AG10803 (cell line): Measurements from ENCODE around the gene DEAF1.

Source experiments
- DNase-seq: peaks from one replicate; pipeline ENCODE4 v3.0.0; 2010; ENCODE audit warnings: low read depth
- H3K4me3 ChIP-seq: 2 replicates; pipeline ENCODE4 v1.5.1; 2011; ENCODE audit warnings: mild to moderate bottlenecking, low read length, control low read depth
- TF ChIP-seq, protein P1 (sequence below): conservative IDR thresholded peaks from 2 replicates; pipeline ENCODE4 v1.5.1; 2011; ENCODE audit warnings: mild to moderate bottlenecking, low read length, control low read depth, inconsistent platforms

DEAF1 gene

GRCh38 chr11:702462-703461 is 7.7 kb upstream of the DEAF1 start:
- H3K4me3 ChIP-seq = no peak overlapping the region
- DNase-seq = no peak
- TF ChIP-seq, protein P1, sequence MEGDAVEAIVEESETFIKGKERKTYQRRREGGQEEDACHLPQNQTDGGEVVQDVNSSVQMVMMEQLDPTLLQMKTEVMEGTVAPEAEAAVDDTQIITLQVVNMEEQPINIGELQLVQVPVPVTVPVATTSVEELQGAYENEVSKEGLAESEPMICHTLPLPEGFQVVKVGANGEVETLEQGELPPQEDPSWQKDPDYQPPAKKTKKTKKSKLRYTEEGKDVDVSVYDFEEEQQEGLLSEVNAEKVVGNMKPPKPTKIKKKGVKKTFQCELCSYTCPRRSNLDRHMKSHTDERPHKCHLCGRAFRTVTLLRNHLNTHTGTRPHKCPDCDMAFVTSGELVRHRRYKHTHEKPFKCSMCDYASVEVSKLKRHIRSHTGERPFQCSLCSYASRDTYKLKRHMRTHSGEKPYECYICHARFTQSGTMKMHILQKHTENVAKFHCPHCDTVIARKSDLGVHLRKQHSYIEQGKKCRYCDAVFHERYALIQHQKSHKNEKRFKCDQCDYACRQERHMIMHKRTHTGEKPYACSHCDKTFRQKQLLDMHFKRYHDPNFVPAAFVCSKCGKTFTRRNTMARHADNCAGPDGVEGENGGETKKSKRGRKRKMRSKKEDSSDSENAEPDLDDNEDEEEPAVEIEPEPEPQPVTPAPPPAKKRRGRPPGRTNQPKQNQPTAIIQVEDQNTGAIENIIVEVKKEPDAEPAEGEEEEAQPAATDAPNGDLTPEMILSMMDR = no peak

GRCh38 chr11:701741-702461 is 6.9 kb upstream of the DEAF1 start:
- DNase-seq = no peak
- TF ChIP-seq, protein P1 = no peak
- no peak overlapping the region for H3K4me3 ChIP-seq

GRCh38 chr11:699753-700152 is 4.7 kb upstream of the DEAF1 start:
- no peak for DNase-seq
- TF ChIP-seq, protein P1 = no peak
- H3K4me3 ChIP-seq = no peak overlapping the region

DNA sequence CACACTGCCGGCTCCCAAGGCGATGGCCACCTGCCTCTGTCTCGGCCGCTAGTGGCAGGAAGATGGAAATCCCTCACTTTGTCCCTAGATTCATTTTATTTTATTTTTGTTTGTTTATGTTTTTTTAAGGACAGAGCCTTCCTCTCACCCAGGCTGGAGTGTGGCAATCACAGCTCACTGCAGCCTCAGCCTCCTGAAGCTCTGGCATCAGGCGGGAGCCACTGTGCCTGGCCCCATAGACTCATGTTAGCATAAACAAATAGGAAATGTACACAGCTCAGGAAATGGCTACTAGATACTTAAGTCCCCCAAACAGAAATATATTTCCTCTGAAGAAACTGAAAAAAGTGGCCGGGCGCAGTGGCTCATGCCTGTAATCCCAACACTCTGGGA is 4.1 kb upstream of the DEAF1 start:
- TF ChIP-seq, protein P1 = no peak
- no peak for DNase-seq
- H3K4me3 ChIP-seq = no peak overlapping the region

GRCh38 chr11:698493-699115 is 3.6 kb upstream of the DEAF1 start:
- H3K4me3 ChIP-seq = no peak overlapping the region
- no peak for DNase-seq
- TF ChIP-seq, protein P1 = no peak

GRCh38 chr11:697811-698311 is 2.8 kb upstream of the DEAF1 start:
- DNase-seq = peak; percentile 50
- H3K4me3 ChIP-seq = peak overlapping the region; percentile 12; the same call in 1 of the 2 replicates
- TF ChIP-seq, protein P1 = no peak
